Testis (tissue), 2 donors: ENCODE results near the gene MAMLD1.

ENCODE experiments used
- CTCF ChIP-seq, 3 experiments: fragments of 450-650 bp in 2 of 3; fragments of 200-600 bp in 1 of 3; sonication (generic) in 1 of 3; IDR thresholded peaks; one replicate each; pipeline ENCODE4 v1.5.1; 2016 to 2019; ENCODE audit warnings: antibody characterized with exemption in 3 of 3, mild to moderate bottlenecking in 2 of 3, moderate library complexity in 1 of 3
- POLR2A ChIP-seq: fragments of 450-650 bp; IDR thresholded peaks from one replicate; pipeline ENCODE4 v1.6.1; 2017; ENCODE audit warnings: antibody characterized with exemption, mild to moderate bottlenecking, moderate library complexity

GRCh38 chrX:150540965-150541364 is 177.8 kb downstream of the MAMLD1 start:
- TF ChIP-seq CTCF (IDR thresholded peaks at IDR 0.05) (no peak), POLR2A (no peak)
